ENCODE measurements around the gene KPNA6. TPM values are rescaled to one million over a fixed set of nuclear protein-coding genes. Genes with fewer than 3 reads are reported as not detected.

Gene KPNA6
- total RNA-seq, 2 donors from 2014 or later, result 95.4 to 119 TPM

DNA sequence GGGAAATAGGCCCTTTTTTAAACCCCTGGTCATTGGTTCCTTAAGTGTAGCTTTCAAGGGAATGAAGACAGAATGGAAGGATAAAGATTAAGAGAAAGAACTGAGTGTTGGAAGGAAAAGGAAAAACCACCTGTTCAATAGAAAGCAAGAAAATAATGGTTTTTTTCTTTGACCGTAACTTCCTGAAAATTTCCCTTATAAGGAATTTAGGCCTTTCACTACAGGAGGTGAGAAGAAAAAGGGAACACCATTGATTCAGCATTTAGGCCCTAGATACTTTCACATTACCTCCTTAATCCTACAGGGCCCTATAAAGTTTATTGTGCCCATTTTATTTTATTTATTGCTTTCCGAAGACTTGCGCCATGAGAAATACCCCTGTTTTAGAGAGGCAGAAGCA, 18.9 kb downstream of the KPNA6 start:
- Histone ChIP-seq H3K9ac (ENCODE audit: extremely low read depth, low read length, poor library complexity, severe bottlenecking) (no peak overlapping the region), H3K4me3 (ENCODE audit: low read length) (peak overlapping the region; percentile 21), H3K27ac (ENCODE audit: low read depth, low read length) (no peak overlapping the region), H3K4me1 (ENCODE audit: control insufficient read depth, insufficient read depth, low read length) (no peaks in the 10 kb centered on the region), H3K27me3 (ENCODE audit: control insufficient read depth, insufficient read depth, low read length, poor library complexity, severe bottlenecking) (no peaks in the 10 kb centered on the region), H3K9me3 (ENCODE audit: control insufficient read depth, low read length) (no peaks in the 10 kb centered on the region), H3K36me3 (ENCODE audit: control insufficient read depth, insufficient read depth, low read length) (no peaks in the 10 kb centered on the region)
- DNase-seq, result no peak
- Mint-ChIP-seq H3K27ac (no peak overlapping the region), H3K9me3 (no peaks in the 10 kb centered on the region), H3K4me1 (peaks cover 19% of the 10 kb centered on the region), H3K27me3 (ENCODE audit: insufficient read depth) (no peaks in the 10 kb centered on the region), H3K36me3 (ENCODE audit: low read depth) (peaks cover 9% of the 10 kb centered on the region), H3K4me3 (no peak overlapping the region)
- TF ChIP-seq, protein P1, sequence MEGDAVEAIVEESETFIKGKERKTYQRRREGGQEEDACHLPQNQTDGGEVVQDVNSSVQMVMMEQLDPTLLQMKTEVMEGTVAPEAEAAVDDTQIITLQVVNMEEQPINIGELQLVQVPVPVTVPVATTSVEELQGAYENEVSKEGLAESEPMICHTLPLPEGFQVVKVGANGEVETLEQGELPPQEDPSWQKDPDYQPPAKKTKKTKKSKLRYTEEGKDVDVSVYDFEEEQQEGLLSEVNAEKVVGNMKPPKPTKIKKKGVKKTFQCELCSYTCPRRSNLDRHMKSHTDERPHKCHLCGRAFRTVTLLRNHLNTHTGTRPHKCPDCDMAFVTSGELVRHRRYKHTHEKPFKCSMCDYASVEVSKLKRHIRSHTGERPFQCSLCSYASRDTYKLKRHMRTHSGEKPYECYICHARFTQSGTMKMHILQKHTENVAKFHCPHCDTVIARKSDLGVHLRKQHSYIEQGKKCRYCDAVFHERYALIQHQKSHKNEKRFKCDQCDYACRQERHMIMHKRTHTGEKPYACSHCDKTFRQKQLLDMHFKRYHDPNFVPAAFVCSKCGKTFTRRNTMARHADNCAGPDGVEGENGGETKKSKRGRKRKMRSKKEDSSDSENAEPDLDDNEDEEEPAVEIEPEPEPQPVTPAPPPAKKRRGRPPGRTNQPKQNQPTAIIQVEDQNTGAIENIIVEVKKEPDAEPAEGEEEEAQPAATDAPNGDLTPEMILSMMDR (conservative IDR thresholded peaks at IDR 0.05), result no peak
- WGBS, 2 experiments (ENCODE audit: insufficient coverage in 1 of 2, insufficient read length in 1 of 2), result 93 to 100% methylated on average over 3 of the region's 3 CpGs

DNA sequence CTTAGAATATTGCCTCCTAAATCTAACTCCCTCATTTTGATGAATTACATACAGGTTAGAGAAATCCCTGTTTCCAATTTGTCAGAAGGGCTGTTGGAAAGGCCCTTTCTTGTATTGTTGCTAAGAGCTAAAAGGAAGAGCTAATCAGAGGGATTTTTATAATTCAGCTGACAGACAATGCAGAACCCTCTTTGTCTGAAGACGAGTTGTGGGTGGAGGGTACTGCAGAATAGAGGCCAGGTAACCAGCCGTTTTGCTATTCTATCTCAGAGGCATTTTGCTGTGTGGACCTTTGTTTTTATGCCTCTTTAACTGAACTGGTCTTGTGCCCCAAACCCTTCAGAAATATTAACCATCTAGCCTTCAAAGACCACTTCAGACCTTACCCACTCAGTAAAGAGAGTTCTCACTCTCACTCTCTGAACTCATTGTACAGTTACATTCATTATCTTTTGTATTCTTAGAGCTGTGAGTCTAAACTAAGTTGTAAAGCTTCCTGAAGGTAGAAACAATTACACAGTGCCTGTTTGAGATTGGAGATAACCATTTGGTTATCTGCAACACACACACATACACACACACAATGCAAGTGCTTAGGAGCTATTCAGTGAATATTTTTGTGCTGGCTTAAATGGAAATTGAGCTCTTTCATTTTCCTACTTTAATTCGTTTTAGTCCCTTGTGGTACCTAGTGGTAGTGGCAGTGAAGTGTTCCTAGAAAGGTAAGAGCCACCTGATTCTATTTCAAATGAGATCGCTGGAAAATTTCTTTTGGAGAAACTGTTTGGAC, 19.7 kb downstream of the KPNA6 start:
- WGBS, 2 experiments (ENCODE audit: insufficient coverage in 1 of 2, insufficient read length in 1 of 2), result 80 to 88% methylated on average over 2 to 4 of the region's 4 CpGs
- H3K36me3 Mint-ChIP-seq (ENCODE audit: low read depth), result peaks cover 9% of the 10 kb centered on the region

DNA sequence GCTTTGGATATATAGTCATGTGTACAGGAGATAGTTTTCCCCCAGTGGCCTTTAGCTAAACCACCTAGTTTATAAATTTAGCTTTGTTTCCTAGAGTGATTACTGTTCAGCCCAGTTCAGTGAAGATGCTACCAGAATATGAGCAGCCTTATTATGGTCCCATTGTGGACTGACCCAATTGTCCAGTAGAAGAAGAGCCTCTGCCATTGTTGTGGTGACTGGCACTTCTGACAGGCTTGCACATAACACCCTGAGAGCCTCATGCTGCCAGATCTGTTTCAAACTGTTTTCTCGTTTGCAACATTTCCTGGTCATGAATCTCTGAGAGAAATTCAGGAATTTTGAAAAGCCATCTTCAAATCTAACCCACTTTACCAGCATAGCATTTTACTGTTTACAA, 20.6 kb downstream of the KPNA6 start:
- H3K4me3 Mint-ChIP-seq, result no peak overlapping the region
- H3K27ac Mint-ChIP-seq, result no peak overlapping the region
- Histone ChIP-seq H3K4me3 (ENCODE audit: low read length) (no peak overlapping the region), H3K9me3 (ENCODE audit: control insufficient read depth, low read length) (no peaks in the 10 kb centered on the region), H3K27ac (ENCODE audit: low read depth, low read length) (no peak overlapping the region), H3K4me1 (ENCODE audit: control insufficient read depth, insufficient read depth, low read length) (no peaks in the 10 kb centered on the region), H3K36me3 (ENCODE audit: control insufficient read depth, insufficient read depth, low read length) (no peaks in the 10 kb centered on the region), H3K9ac (ENCODE audit: extremely low read depth, low read length, poor library complexity, severe bottlenecking) (no peak overlapping the region), H3K27me3 (ENCODE audit: control insufficient read depth, insufficient read depth, low read length, poor library complexity, severe bottlenecking) (no peaks in the 10 kb centered on the region)
- WGBS, 2 experiments (ENCODE audit: insufficient coverage in 1 of 2, insufficient read length in 1 of 2), result 97 to 100% methylated on average over 1 of the region's 1 CpG
- TF ChIP-seq, protein P1 (conservative IDR thresholded peaks at IDR 0.05), result no peak
- no peak for DNase-seq
- H3K4me1 Mint-ChIP-seq, result peaks cover 19% of the 10 kb centered on the region
- H3K9me3 Mint-ChIP-seq, result no peaks in the 10 kb centered on the region
- peaks cover 14% of the 10 kb centered on the region for H3K36me3 Mint-ChIP-seq (ENCODE audit: low read depth)
- no peaks in the 10 kb centered on the region for H3K27me3 Mint-ChIP-seq (ENCODE audit: insufficient read depth)

More for the DNA sequence above, 19.7 kb downstream of the KPNA6 start:
- Histone ChIP-seq H3K27me3 (ENCODE audit: control insufficient read depth, insufficient read depth, low read length, poor library complexity, severe bottlenecking) (no peaks in the 10 kb centered on the region), H3K4me1 (ENCODE audit: control insufficient read depth, insufficient read depth, low read length) (no peaks in the 10 kb centered on the region), H3K27ac (ENCODE audit: low read depth, low read length) (no peak overlapping the region), H3K9me3 (ENCODE audit: control insufficient read depth, low read length) (no peaks in the 10 kb centered on the region), H3K36me3 (ENCODE audit: control insufficient read depth, insufficient read depth, low read length) (no peaks in the 10 kb centered on the region), H3K4me3 (ENCODE audit: low read length) (peak overlapping the region; percentile 21), H3K9ac (ENCODE audit: extremely low read depth, low read length, poor library complexity, severe bottlenecking) (no peak overlapping the region)
- TF ChIP-seq, protein P1 (conservative IDR thresholded peaks at IDR 0.05), result peak; percentile 67
- Mint-ChIP-seq H3K4me3 (no peak overlapping the region), H3K9me3 (no peaks in the 10 kb centered on the region), H3K27ac (peak overlapping the region; percentile 26), H3K27me3 (ENCODE audit: insufficient read depth) (no peaks in the 10 kb centered on the region), H3K4me1 (peaks cover 19% of the 10 kb centered on the region)
- DNase-seq, result no peak
